Measurements from ENCODE around the gene DISP2. TPM values are rescaled to one million over a fixed set of nuclear protein-coding genes. Genes with fewer than 3 reads are reported as not detected.

Gene DISP2
- total RNA-seq, 1 experiment from 2014 or later, result 0.62 TPM

DNA sequence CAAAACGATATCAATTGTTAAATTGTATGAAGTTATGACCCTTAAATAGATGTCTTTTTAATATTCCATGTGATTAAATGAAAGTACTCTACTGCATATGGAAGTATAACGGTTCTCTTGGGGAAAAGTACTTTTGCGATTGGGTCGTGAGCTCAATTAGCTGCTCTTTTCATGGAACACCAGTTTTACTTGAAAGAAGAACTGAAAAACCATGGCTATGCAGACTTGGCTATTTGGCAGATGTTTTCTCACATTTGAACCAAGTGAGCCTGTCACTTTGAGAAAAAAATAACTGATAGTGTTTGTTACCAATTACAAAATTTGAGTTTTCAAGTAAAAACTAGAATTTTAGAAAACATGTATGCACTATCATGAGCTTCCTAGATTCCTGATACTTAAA is 40.4 kb upstream of the DISP2 start:
- H3K36me3 ChIP-seq (ENCODE audit: insufficient read depth, low read length, poor library complexity, severe bottlenecking), result no peaks in the 10 kb centered on the region
- no peak for TF ChIP-seq EZH2 (IDR thresholded peaks at IDR 0.05; ENCODE audit: borderline replicate concordance, low read depth, low read length, poor library complexity, severe bottlenecking)
- TF ChIP-seq CTCF (conservative IDR thresholded peaks at IDR 0.05; ENCODE audit: low read depth, low read length), result no peak
- ChIA-PET CTCF (no interaction called here), POLR2A (ENCODE audit: low non-redundant PET) (no interaction called here)
- BruUV-seq (replicated peaks), result no TSS peak
- H3K27me3 ChIP-seq (replicated peaks; ENCODE audit: insufficient read depth, low read depth, low read length, poor library complexity), result no peaks in the 10 kb centered on the region
- intact Hi-C loops (cut with micrococcal nuclease; ENCODE audit: unreplicated experiment), result no loop called here
- H3K9me3 ChIP-seq (ENCODE audit: low read depth, low read length, poor library complexity, severe bottlenecking), result no peaks in the 10 kb centered on the region
- H3K4me3 ChIP-seq (ENCODE audit: low read depth, low read length, poor library complexity, severe bottlenecking), result no peak overlapping the region
- H3K27ac ChIP-seq (ENCODE audit: low read depth, low read length, poor library complexity, severe bottlenecking), result no peak overlapping the region
- H3K4me1 ChIP-seq (ENCODE audit: insufficient read depth, low read length, poor library complexity, severe bottlenecking), result peaks cover 24% of the 10 kb centered on the region
- DNase-seq (ENCODE audit: low spot score), result no peak

DNA sequence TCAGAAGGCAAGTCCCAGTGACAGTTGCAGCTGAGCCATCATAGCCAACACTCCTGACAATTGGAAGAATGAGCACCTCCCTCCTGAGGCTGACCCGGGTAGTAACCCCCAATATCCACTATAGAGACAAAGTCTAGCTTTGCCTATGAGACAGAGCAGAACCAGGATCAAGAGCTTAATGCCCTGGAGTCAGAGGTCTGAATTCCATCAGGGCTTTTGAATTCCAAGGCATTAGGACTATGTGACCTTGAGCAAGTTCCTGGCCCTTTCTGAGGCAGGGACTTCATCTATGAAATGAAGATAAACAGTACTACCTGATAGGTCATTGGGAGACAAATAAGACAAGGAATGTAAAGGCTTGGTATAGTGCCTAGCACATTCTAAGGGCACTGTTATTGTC is 37.6 kb upstream of the DISP2 start:
- TF ChIP-seq CTCF (conservative IDR thresholded peaks at IDR 0.05; ENCODE audit: low read depth, low read length) (no peak), EZH2 (IDR thresholded peaks at IDR 0.05; ENCODE audit: borderline replicate concordance, low read depth, low read length, poor library complexity, severe bottlenecking) (no peak)

DNA sequence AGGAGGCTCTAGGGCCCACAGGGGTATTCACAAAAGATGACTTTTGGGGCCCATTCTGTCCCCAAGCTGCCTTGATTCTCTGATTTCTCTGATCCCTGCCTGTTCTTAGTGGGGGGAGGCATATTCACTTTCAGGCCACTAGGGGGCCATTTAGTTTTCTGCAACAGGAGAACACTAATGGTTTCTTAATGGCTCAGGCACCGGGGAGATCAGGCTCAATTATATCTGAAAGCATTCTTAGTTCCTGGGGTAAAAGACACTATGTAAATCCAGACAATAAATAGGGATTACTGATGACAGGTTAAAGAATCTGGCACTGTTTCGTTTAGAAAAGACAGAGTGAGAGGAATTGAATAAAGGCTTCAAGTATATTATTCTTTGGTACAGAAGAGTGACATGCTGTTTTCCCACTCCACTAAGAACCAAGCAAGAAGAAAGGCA is 37.1 kb upstream of the DISP2 start:
- H3K36me3 ChIP-seq (ENCODE audit: insufficient read depth, low read length, poor library complexity, severe bottlenecking), result no peaks in the 10 kb centered on the region
- H3K27me3 ChIP-seq (replicated peaks; ENCODE audit: insufficient read depth, low read depth, low read length, poor library complexity), result no peaks in the 10 kb centered on the region
- intact Hi-C loops (cut with micrococcal nuclease; ENCODE audit: unreplicated experiment), result no loop called here
- no peak overlapping the region for H3K4me3 ChIP-seq (ENCODE audit: low read depth, low read length, poor library complexity, severe bottlenecking)
- no peaks in the 10 kb centered on the region for H3K9me3 ChIP-seq (ENCODE audit: low read depth, low read length, poor library complexity, severe bottlenecking)
- no peak overlapping the region for H3K27ac ChIP-seq (ENCODE audit: low read depth, low read length, poor library complexity, severe bottlenecking)
- peaks cover 35% of the 10 kb centered on the region for H3K4me1 ChIP-seq (ENCODE audit: insufficient read depth, low read length, poor library complexity, severe bottlenecking)
- ChIA-PET CTCF (interaction anchor here (0.6 kb wide), 1 partner anchor 859 kb away, joined by 3 read pairs; no protein-coding TSS in a partner anchor), POLR2A (ENCODE audit: low non-redundant PET) (interaction anchor here (0.6 kb wide), 1 partner anchor 487 kb away, joined by 3 read pairs; no protein-coding TSS in a partner anchor)
- TF ChIP-seq CTCF (conservative IDR thresholded peaks at IDR 0.05; ENCODE audit: low read depth, low read length) (peak; percentile 92), EZH2 (IDR thresholded peaks at IDR 0.05; ENCODE audit: borderline replicate concordance, low read depth, low read length, poor library complexity, severe bottlenecking) (no peak)
- no TSS peak for BruUV-seq (replicated peaks)
- DNase-seq (ENCODE audit: low spot score), result peak; percentile 94

More for the DNA sequence above, 37.6 kb upstream of the DISP2 start:
- ChIA-PET POLR2A (ENCODE audit: low non-redundant PET) (interaction anchor here (0.6 kb wide), 1 partner anchor 486 kb away, joined by 3 read pairs; no protein-coding TSS in a partner anchor), CTCF (interaction anchor here (0.6 kb wide), 1 partner anchor 859 kb away, joined by 3 read pairs; no protein-coding TSS in a partner anchor)
- DNase-seq (ENCODE audit: low spot score), result no peak
- Histone ChIP-seq H3K36me3 (ENCODE audit: insufficient read depth, low read length, poor library complexity, severe bottlenecking) (no peaks in the 10 kb centered on the region), H3K4me3 (ENCODE audit: low read depth, low read length, poor library complexity, severe bottlenecking) (no peak overlapping the region), H3K4me1 (ENCODE audit: insufficient read depth, low read length, poor library complexity, severe bottlenecking) (peaks cover 31% of the 10 kb centered on the region), H3K9me3 (ENCODE audit: low read depth, low read length, poor library complexity, severe bottlenecking) (no peaks in the 10 kb centered on the region), H3K27me3 (replicated peaks; ENCODE audit: insufficient read depth, low read depth, low read length, poor library complexity) (no peaks in the 10 kb centered on the region), H3K27ac (ENCODE audit: low read depth, low read length, poor library complexity, severe bottlenecking) (no peak overlapping the region)
- BruUV-seq (replicated peaks), result no TSS peak
- intact Hi-C loops (cut with micrococcal nuclease; ENCODE audit: unreplicated experiment), result no loop called here

All from A673 (cell line).